HCT116 (cell line): Measurements from ENCODE around the gene RBCK1. TPM values are rescaled to one million over a fixed set of nuclear protein-coding genes. Genes with fewer than 3 reads are reported as not detected.

Source experiments
- ATAC-seq: fragments of 200-7000 bp; cut with Tn5 transposase; 2 replicates; pipeline ENCODE4 v1.9.1; 2020; ENCODE audit warnings: mild to moderate bottlenecking, moderate library complexity
- BruUV-seq: library from RNA; stranded (reverse); fragments of 400-500 nt; replicated peaks from 2 replicates; lab custom pipeline; 2021; lab: Mats Ljungman, UMichigan
- CTCF ChIA-PET: fragments of 300-600 bp; sonication (Branson Sonifier 250); formaldehyde crosslinking; loops from one replicate; lab custom pipeline; 2021; ENCODE audit warnings: antibody characterized with exemption; lab: Charles Lee
- POLR2A ChIA-PET: fragments of 300-600, 350-600 bp; sonication (Branson Sonifier 250); formaldehyde crosslinking; loops from one replicate; lab custom pipeline; 2021; ENCODE audit warnings: antibody characterized with exemption; lab: Charles Lee
- RAD21 ChIA-PET, 2 experiments: fragments of 300-600 bp; sonication (Branson Sonifier 250); formaldehyde crosslinking; loops; one replicate each; lab custom pipeline; 2023; ENCODE audit warnings: low total read pairs in 2 of 2; ENCODE audit not compliant: uncharacterized antibody in 2 of 2, unreplicated experiment in 2 of 2, low non-redundant PET in 1 of 2; lab: Charles Lee
- DNase-seq: peaks from one replicate; pipeline ENCODE4 v3.0.0-alpha.2; 2010; ENCODE audit warnings: low read depth, low spot score
- H2AFZ ChIP-seq: fragments of 200-600 bp; shearing (Covaris generic), sonication (generic); 2 replicates; pipeline ENCODE4 v1.6.1; 2017; ENCODE audit warnings: low read depth, mixed run types, mixed read lengths, antibody characterized with exemption, low read length; ENCODE audit not compliant: poor library complexity, severe bottlenecking
- H3K27ac ChIP-seq: 2 replicates; pipeline ENCODE4 v1.5.1; 2012; ENCODE audit warnings: low read depth, low read length
- H3K27me3 ChIP-seq: fragments of 200-600 bp; sonication (generic); 2 replicates; pipeline ENCODE4 v1.6.1; 2016; ENCODE audit warnings: mixed run types, low read length, mixed read lengths; ENCODE audit not compliant: insufficient read depth
- H3K36me3 ChIP-seq, 2 experiments: fragments of 200-500 bp in 1 of 2; fragments of 200-600 bp in 1 of 2; sonication (Bioruptor generic) in 1 of 2; sonication (generic) in 1 of 2; 2 replicates each; pipeline versions ENCODE4 v1.5.1 to v1.6.1; 2014 to 2016; ENCODE audit warnings: low read length in 2 of 2, inconsistent platforms in 1 of 2, mixed read lengths in 1 of 2, mixed run types in 1 of 2; ENCODE audit not compliant: insufficient read depth in 2 of 2, control insufficient read depth in 1 of 2
- H3K4me1 ChIP-seq, 2 experiments: fragments of 200-600 bp in 1 of 2; sonication (generic) in 1 of 2; 2 replicates each; pipeline versions ENCODE4 v1.5.1 to v1.6.1; 2012 to 2017; ENCODE audit warnings: low read length in 2 of 2, inconsistent platforms in 1 of 2, mild to moderate bottlenecking in 1 of 2, mixed read lengths in 1 of 2, mixed run types in 1 of 2, moderate library complexity in 1 of 2; ENCODE audit not compliant: insufficient read depth in 2 of 2, control insufficient read depth in 1 of 2
- H3K4me2 ChIP-seq: fragments of 200-600 bp; sonication (generic); 2 replicates; pipeline ENCODE4 v1.6.1; 2017; ENCODE audit warnings: mixed run types, low read length, mixed read lengths
- H3K4me3 ChIP-seq, 2 experiments: fragments of 200-600 bp in 1 of 2; sonication (generic) in 1 of 2; replicated peaks in 1 of 2; 2 replicates each; pipeline ENCODE4 v1.5.1; 2011 to 2016; ENCODE audit warnings: low read length in 2 of 2, control low read depth in 1 of 2, low read depth in 1 of 2, mild to moderate bottlenecking in 1 of 2, mixed read lengths in 1 of 2, mixed run types in 1 of 2
- H3K79me2 ChIP-seq: fragments of 200-600 bp; sonication (generic); 2 replicates; pipeline ENCODE4 v1.6.1; 2017; ENCODE audit warnings: mild to moderate bottlenecking, mixed run types, low read length, moderate library complexity, mixed read lengths; ENCODE audit not compliant: insufficient read depth
- H3K9ac ChIP-seq: fragments of 200-600 bp; sonication (generic); 2 replicates; pipeline ENCODE4 v1.6.1; 2016; ENCODE audit warnings: low read length, mixed read lengths
- H3K9me2 ChIP-seq: fragments of 200-600 bp; sonication (generic), shearing (Covaris generic); 2 replicates; pipeline ENCODE4 v1.6.1; 2017; ENCODE audit warnings: mixed run types, mild to moderate bottlenecking, moderate library complexity; ENCODE audit not compliant: insufficient read depth
- H3K9me3 ChIP-seq, 2 experiments: fragments of 200-500 bp in 1 of 2; fragments of 200-600 bp in 1 of 2; sonication (Bioruptor generic) in 1 of 2; sonication (generic) in 1 of 2; 2 replicates each; pipeline ENCODE4 v1.6.1; 2014 to 2017; ENCODE audit warnings: low read length in 2 of 2, mixed read lengths in 2 of 2, inconsistent platforms in 1 of 2, low read depth in 1 of 2, mild to moderate bottlenecking in 1 of 2, mixed run types in 1 of 2, moderate library complexity in 1 of 2; ENCODE audit not compliant: control insufficient read depth in 1 of 2, insufficient read depth in 1 of 2
- H4K20me1 ChIP-seq: fragments of 200-600 bp; sonication (generic), shearing (Covaris generic); 2 replicates; pipeline ENCODE4 v1.6.1; 2017; ENCODE audit warnings: mixed run types, mild to moderate bottlenecking, moderate library complexity; ENCODE audit not compliant: insufficient read depth
- ATF3 ChIP-seq: IDR thresholded peaks from 2 replicates; pipeline ENCODE4 v1.6.1; 2012
- CBX3 ChIP-seq: IDR thresholded peaks from 2 replicates; pipeline ENCODE4 v1.6.1; 2012; ENCODE audit warnings: low read depth
- CTCF ChIP-seq, 3 experiments: fragments of 200-600 bp in 1 of 3; sonication (generic) in 1 of 3; IDR thresholded peaks in 2 of 3; conservative IDR thresholded peaks in 1 of 3; 2 replicates each; pipeline ENCODE4 v1.5.1; 2012 to 2017; ENCODE audit warnings: low read depth in 2 of 3, low read length in 2 of 3, antibody characterized with exemption in 1 of 3, borderline replicate concordance in 1 of 3, control low read depth in 1 of 3, mild to moderate bottlenecking in 1 of 3, mixed read lengths in 1 of 3, mixed run types in 1 of 3, moderate library complexity in 1 of 3; ENCODE audit not compliant: insufficient read depth in 1 of 3
- EGR1 ChIP-seq: IDR thresholded peaks from 2 replicates; pipeline ENCODE4 v1.6.1; 2012; ENCODE audit warnings: low read depth
- EZH2phosphoT487 ChIP-seq: fragments of 200-600 bp; IDR thresholded peaks from 2 replicates; pipeline ENCODE4 v1.6.1; 2018; ENCODE audit warnings: antibody characterized with exemption, borderline replicate concordance
- POLR2AphosphoS5 ChIP-seq: IDR thresholded peaks from 2 replicates; pipeline ENCODE4 v1.6.1; 2011; ENCODE audit warnings: mild to moderate bottlenecking, low read depth, low read length, moderate library complexity
- RAD21 ChIP-seq: IDR thresholded peaks from 2 replicates; pipeline ENCODE4 v1.6.1; 2012; ENCODE audit warnings: low read depth, mild to moderate bottlenecking
- REST ChIP-seq: IDR thresholded peaks from 2 replicates; pipeline ENCODE4 v1.6.1; 2012; ENCODE audit warnings: low read depth
- SIN3A ChIP-seq: IDR thresholded peaks from 2 replicates; pipeline ENCODE4 v1.6.1; 2012; ENCODE audit warnings: low read depth
- SP1 ChIP-seq: IDR thresholded peaks from 2 replicates; pipeline ENCODE4 v1.6.1; 2012; ENCODE audit warnings: low read depth
- SRF ChIP-seq: IDR thresholded peaks from 2 replicates; pipeline ENCODE4 v1.6.1; 2012; ENCODE audit warnings: low read depth
- TCF7L2 ChIP-seq: IDR thresholded peaks from 2 replicates; pipeline ENCODE4 v1.7.0; 2011; ENCODE audit warnings: borderline replicate concordance, inconsistent platforms; ENCODE audit not compliant: insufficient read depth, insufficient read length; ENCODE audit errors: extremely low read depth
- YY1 ChIP-seq: IDR thresholded peaks from 2 replicates; pipeline ENCODE4 v1.6.1; 2011; ENCODE audit warnings: low read length, low read depth, moderate library complexity, mild to moderate bottlenecking; ENCODE audit not compliant: insufficient replicate concordance; ENCODE audit errors: extremely low read depth
- ZFX ChIP-seq: fragments of 450-650 bp; IDR thresholded peaks from 2 replicates; pipeline ENCODE4 v1.6.1; 2017
- ZNF274 ChIP-seq: fragments of 200-500 bp; sonication (Bioruptor generic); IDR thresholded peaks from 2 replicates; pipeline ENCODE4 v1.6.1; 2014; ENCODE audit warnings: mild to moderate bottlenecking, low read depth, low read length, inconsistent platforms
- intact Hi-C: fragments of 100-400 bp; cut with micrococcal nuclease; formaldehyde crosslinking; loops from 2 replicates; pipeline ENCODE4 v1.10.0; 2022
- total RNA-seq: library from RNA; stranded (reverse); gene quantifications from one replicate; pipeline ENCODE4 v1.2.1, GENCODE V29; 2021; ENCODE audit not compliant: unreplicated experiment
- TF ChIP-seq, protein P1 (sequence below): IDR thresholded peaks from 2 replicates; pipeline ENCODE4 v1.6.1; 2012
- TF ChIP-seq, protein P2 (sequence below): IDR thresholded peaks from 2 replicates; pipeline ENCODE4 v1.6.1; 2011; ENCODE audit warnings: mild to moderate bottlenecking, low read length, moderate library complexity; ENCODE audit not compliant: insufficient replicate concordance; ENCODE audit errors: extremely low read depth

The RBCK1 gene
- total RNA-seq, 1 experiment from 2014 or later = 180 TPM

DNA sequence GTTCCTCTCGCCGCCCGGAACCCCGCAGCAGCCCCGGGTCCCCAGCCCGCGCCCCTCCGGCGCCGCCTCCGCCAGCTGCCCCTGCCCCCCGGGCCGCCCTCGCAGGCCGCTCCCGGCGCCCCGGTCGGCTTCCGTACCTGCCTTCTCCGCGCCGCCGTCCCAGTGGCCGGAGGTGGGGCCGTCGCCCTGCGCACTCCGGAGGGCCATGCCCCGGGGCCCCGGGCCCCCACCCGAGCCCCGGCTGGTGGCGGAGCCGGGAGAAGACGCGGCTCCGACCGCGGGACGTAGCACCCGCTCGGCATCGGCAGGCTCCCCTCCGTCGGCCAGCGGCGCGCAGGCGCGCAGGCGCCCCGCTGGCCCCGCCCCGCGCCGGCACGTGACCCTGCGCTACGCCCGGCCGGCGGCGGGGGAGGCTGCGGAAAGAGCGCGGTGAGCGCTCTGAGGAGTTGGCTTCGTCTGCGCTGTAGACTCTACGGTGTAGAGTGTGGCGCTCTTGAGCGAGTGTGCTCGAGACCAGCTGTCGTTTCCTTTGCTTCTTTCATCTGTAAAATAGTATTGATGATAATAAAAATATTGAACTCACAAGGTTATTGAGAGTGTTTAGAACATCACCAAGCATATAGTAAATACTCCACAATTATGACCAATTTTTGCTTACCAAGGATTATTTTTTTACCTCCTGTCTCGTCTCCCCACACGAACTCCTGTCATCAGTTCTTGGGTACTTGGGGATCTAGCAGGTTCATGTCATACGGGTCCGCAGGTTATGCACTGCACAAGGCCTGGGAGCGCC, 54.3 kb downstream of the RBCK1 start, which contains the start of gene TBC1D20 (continued):
- TF ChIP-seq RAD21 = 0 out of 2 replicates have a peak, but pooled peaks have one; percentile 8
- peak; percentile 86 for TF ChIP-seq POLR2AphosphoS5
- TF ChIP-seq, protein P1, sequence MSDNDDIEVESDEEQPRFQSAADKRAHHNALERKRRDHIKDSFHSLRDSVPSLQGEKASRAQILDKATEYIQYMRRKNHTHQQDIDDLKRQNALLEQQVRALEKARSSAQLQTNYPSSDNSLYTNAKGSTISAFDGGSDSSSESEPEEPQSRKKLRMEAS = peak; percentile 86

DNA sequence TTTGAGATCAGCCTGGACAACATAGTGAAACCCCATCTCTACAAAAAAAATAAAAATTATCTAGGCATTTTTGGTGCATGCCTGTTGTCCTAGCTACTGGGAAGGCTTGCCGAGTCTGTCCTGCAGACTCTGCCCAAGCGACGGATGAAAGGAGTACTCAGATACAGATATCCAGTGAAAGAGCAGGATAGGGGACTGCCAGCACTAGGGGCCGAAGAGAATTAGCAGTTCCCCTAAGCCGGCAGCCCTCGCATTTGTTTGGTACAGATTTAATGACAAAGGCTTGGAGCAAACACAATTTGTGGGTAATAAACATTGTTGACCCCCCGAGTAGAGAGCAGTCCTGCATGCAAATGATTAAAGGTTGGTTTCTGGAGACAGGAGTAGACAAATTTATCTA, 59.7 kb downstream of the RBCK1 start:
- Histone ChIP-seq H3K36me3 (no peaks in the 10 kb centered on the region), H2AFZ (no peak overlapping the region), H3K9me3 (no peaks in the 10 kb centered on the region), H3K79me2 (no peaks in the 10 kb centered on the region), H3K9ac (no peak overlapping the region), H3K27me3 (no peaks in the 10 kb centered on the region), H3K9me2 (no peaks in the 10 kb centered on the region), H3K4me2 (no peak overlapping the region), H3K4me3 (no peak overlapping the region), H3K27ac (no peak overlapping the region), H3K4me1 (peaks cover 3 to 5% of the 10 kb centered on the region in 2 experiments; a peak in 3 of 4 replicates), H4K20me1 (no peaks in the 10 kb centered on the region)
- CTCF ChIA-PET = no interaction called here
- POLR2A ChIA-PET = no interaction called here
- DNase-seq (no peak), ATAC-seq (no peak)
- intact Hi-C loops = no loop called here
- RAD21 ChIA-PET = no interaction called here
- BruUV-seq = no TSS peak
- TF ChIP-seq ZFX (no peak), SP1 (no peak), EGR1 (no peak), SRF (no peak), ZNF274 (no peak), CBX3 (no peak), YY1 (no peak), REST (no peak), EZH2phosphoT487 (no peak), ATF3 (no peak), CTCF (IDR thresholded peaks at IDR 0.05 in 2 of 3, conservative IDR thresholded peaks at IDR 0.05 in 1 of 3; ENCODE audit: borderline replicate concordance in 1 of 3, insufficient read depth in 1 of 3, low read depth in 2 of 3, low read length in 2 of 3) (no peak), SIN3A (no peak), TCF7L2 (no peak)
- TF ChIP-seq, protein P2, sequence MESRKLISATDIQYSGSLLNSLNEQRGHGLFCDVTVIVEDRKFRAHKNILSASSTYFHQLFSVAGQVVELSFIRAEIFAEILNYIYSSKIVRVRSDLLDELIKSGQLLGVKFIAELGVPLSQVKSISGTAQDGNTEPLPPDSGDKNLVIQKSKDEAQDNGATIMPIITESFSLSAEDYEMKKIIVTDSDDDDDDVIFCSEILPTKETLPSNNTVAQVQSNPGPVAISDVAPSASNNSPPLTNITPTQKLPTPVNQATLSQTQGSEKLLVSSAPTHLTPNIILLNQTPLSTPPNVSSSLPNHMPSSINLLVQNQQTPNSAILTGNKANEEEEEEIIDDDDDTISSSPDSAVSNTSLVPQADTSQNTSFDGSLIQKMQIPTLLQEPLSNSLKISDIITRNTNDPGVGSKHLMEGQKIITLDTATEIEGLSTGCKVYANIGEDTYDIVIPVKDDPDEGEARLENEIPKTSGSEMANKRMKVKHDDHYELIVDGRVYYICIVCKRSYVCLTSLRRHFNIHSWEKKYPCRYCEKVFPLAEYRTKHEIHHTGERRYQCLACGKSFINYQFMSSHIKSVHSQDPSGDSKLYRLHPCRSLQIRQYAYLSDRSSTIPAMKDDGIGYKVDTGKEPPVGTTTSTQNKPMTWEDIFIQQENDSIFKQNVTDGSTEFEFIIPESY = no peak
